ENCODE measurements around the gene COL1A2.

- TF ChIP-seq CTCF (IDR thresholded peaks at IDR 0.05) (no peak), ZFX (IDR thresholded peaks at IDR 0.05; ENCODE audit: borderline replicate concordance) (no peak)
These were observed 47.9 kb downstream of the COL1A2 start for GRCh38 chr7:94442639-94443038.
